ENCODE results near the gene PRKG2.
"Not testable (repeated sequence)": the region's sequence is repeated elsewhere in the genome, so short reads cannot be mapped to it uniquely, and the experiment has no call there.

The PRKG2 gene

GRCh38 chr4:81165861-81166430 lies 49.1 kb downstream of the PRKG2 start:
- no peaks in the 10 kb centered on the region for H3K27me3 ChIP-seq
- no peak overlapping the region for H3K4me3 ChIP-seq
- H3K36me3 ChIP-seq = no peaks in the 10 kb centered on the region
- no peak overlapping the region for H3K9ac ChIP-seq
- no peaks in the 10 kb centered on the region for H3K4me1 ChIP-seq
- H3K4me2 ChIP-seq = no peak overlapping the region
- no peak for TF ChIP-seq Cebpa-rat (IDR thresholded peaks at IDR 0.05)
- H4K20me1 ChIP-seq = no peaks in the 10 kb centered on the region
- no peak overlapping the region for H3K27ac ChIP-seq
- no peaks in the 10 kb centered on the region for H3K9me3 ChIP-seq (replicated peaks in 1 of 11)

- no peak overlapping the region for H3K4me3 ChIP-seq
- no peaks in the 10 kb centered on the region for H3K36me3 ChIP-seq
- H3K9me3 ChIP-seq (replicated peaks in 1 of 11) = no peaks in the 10 kb centered on the region
- H3K4me1 ChIP-seq = no peaks in the 10 kb centered on the region
- TF ChIP-seq Cebpa-rat (IDR thresholded peaks at IDR 0.05) = no peak
- H3K27ac ChIP-seq = no peak overlapping the region
- no peaks in the 10 kb centered on the region for H3K27me3 ChIP-seq
- no peak overlapping the region for H3K4me2 ChIP-seq
- H3K9ac ChIP-seq = no peak overlapping the region
- H4K20me1 ChIP-seq = no peaks in the 10 kb centered on the region
These were observed 50.2 kb downstream of the PRKG2 start for GRCh38 chr4:81164623-81165416.

- H3K4me3 ChIP-seq = no peak overlapping the region
These were observed 50.9 kb downstream of the PRKG2 start for GRCh38 chr4:81164126-81164525.

GRCh38 chr4:81162752-81163458 lies 52.1 kb downstream of the PRKG2 start:
- no peaks in the 10 kb centered on the region for H3K36me3 ChIP-seq
- no peaks in the 10 kb centered on the region for H3K4me1 ChIP-seq
- no peak overlapping the region for H3K27ac ChIP-seq
- no peak overlapping the region for H3K4me3 ChIP-seq
- H4K20me1 ChIP-seq = no peaks in the 10 kb centered on the region
- TF ChIP-seq Cebpa-rat (IDR thresholded peaks at IDR 0.05) = no peak
- H3K27me3 ChIP-seq = no peaks in the 10 kb centered on the region
- H3K9ac ChIP-seq = no peak overlapping the region
- H3K4me2 ChIP-seq = no peak overlapping the region
- no peaks in the 10 kb centered on the region for H3K9me3 ChIP-seq (replicated peaks in 1 of 11)

More at GRCh38 chr4:81164126-81164525, 50.9 kb downstream of the PRKG2 start:
- H4K20me1 ChIP-seq = no peaks in the 10 kb centered on the region
- H3K27me3 ChIP-seq = no peaks in the 10 kb centered on the region
- no peaks in the 10 kb centered on the region for H3K9me3 ChIP-seq (replicated peaks in 1 of 11)
- H3K36me3 ChIP-seq = no peaks in the 10 kb centered on the region
- H3K4me2 ChIP-seq = no peak overlapping the region
- no peaks in the 10 kb centered on the region for H3K4me1 ChIP-seq
- H3K27ac ChIP-seq = no peak overlapping the region
- TF ChIP-seq Cebpa-rat (IDR thresholded peaks at IDR 0.05) = no peak
- H3K9ac ChIP-seq = no peak overlapping the region

GRCh38 chr4:81153714-81154323 lies 61.2 kb downstream of the PRKG2 start:
- H4K20me1 ChIP-seq; H3K27ac ChIP-seq; H3K27me3 ChIP-seq; H3K36me3 ChIP-seq; H3K4me2 ChIP-seq; H3K9ac ChIP-seq; H3K9me3 ChIP-seq (replicated peaks in 1 of 11); H3K4me1 ChIP-seq; H3K4me3 ChIP-seq: not testable (repeated sequence)

- Histone ChIP-seq H4K20me1 (no peaks in the 10 kb centered on the region), H3K27me3 (no peaks in the 10 kb centered on the region), H3K4me2 (no peak overlapping the region), H3K36me3 (no peaks in the 10 kb centered on the region), H3K9me3 (replicated peaks in 1 of 11) (peaks cover 0 to 9% (median 3%) of the 10 kb centered on the region in 11 experiments; a peak in 3 of 22 replicates), H3K4me1 (no peaks in the 10 kb centered on the region), H3K9ac (no peak overlapping the region), H3K27ac (no peak overlapping the region), H3K4me3 (no peak overlapping the region)
- no peak for TF ChIP-seq Cebpa-rat (IDR thresholded peaks at IDR 0.05)
These were observed 61.9 kb downstream of the PRKG2 start for GRCh38 chr4:81152839-81153713.

GRCh38 chr4:81149976-81150375 lies 65.0 kb downstream of the PRKG2 start:
- Histone ChIP-seq H3K9ac (no peak overlapping the region), H3K36me3 (no peaks in the 10 kb centered on the region), H3K27ac (no peak overlapping the region), H4K20me1 (no peaks in the 10 kb centered on the region), H3K4me1 (no peaks in the 10 kb centered on the region), H3K27me3 (no peaks in the 10 kb centered on the region), H3K9me3 (replicated peaks in 1 of 11) (peaks cover 0 to 9% (median 3%) of the 10 kb centered on the region in 11 experiments; a peak in 3 of 22 replicates), H3K4me3 (no peak overlapping the region), H3K4me2 (no peak overlapping the region)
- TF ChIP-seq Cebpa-rat (IDR thresholded peaks at IDR 0.05) = no peak

GRCh38 chr4:81148576-81148975 lies 66.4 kb downstream of the PRKG2 start:
- no peaks in the 10 kb centered on the region for H3K27me3 ChIP-seq
- no peak overlapping the region for H3K4me3 ChIP-seq
- H3K4me2 ChIP-seq = no peak overlapping the region
- H3K4me1 ChIP-seq = no peaks in the 10 kb centered on the region
- no peak for TF ChIP-seq Cebpa-rat (IDR thresholded peaks at IDR 0.05)
- no peaks in the 10 kb centered on the region for H3K36me3 ChIP-seq
- H3K9me3 ChIP-seq (replicated peaks in 1 of 11) = peaks cover 0 to 4% (median under 1%) of the 10 kb centered on the region in 11 experiments; a peak in 3 of 22 replicates
- H3K27ac ChIP-seq = no peak overlapping the region
- H4K20me1 ChIP-seq = no peaks in the 10 kb centered on the region
- H3K9ac ChIP-seq = no peak overlapping the region

- Histone ChIP-seq H3K27me3 (no peaks in the 10 kb centered on the region), H3K9me3 (replicated peaks in 1 of 11) (no peaks in the 10 kb centered on the region), H3K9ac (no peak overlapping the region), H3K27ac (no peak overlapping the region), H3K4me1 (peaks cover 0 to 6% (median 0%) of the 10 kb centered on the region in 10 experiments; a peak in 1 of 20 replicates), H3K4me2 (no peak overlapping the region), H3K4me3 (no peak overlapping the region), H3K36me3 (no peaks in the 10 kb centered on the region), H4K20me1 (no peaks in the 10 kb centered on the region)
- TF ChIP-seq Cebpa-rat (IDR thresholded peaks at IDR 0.05) = no peak
These were observed 68.6 kb downstream of the PRKG2 start for GRCh38 chr4:81146466-81146865.

All from BLaER1 treated with 17β-estradiol and CSF1 and Interleukin-3, amounts not matched to agents 10 nM and 100 nM (cell line).